Suprapubic skin (tissue), 4 donors: ENCODE measurements around the gene BOK. TPM values are rescaled to one million over a fixed set of nuclear protein-coding genes. Genes with fewer than 3 reads are reported as not detected.

ENCODE experiments used
- DNase-seq, 2 donors: peaks; one replicate each; pipeline ENCODE4 v3.0.0-alpha.2; 2019; ENCODE audit warnings: low spot score in 2 of 2
- H3K27ac ChIP-seq: fragments of 200-600 bp; sonication (generic); one replicate; pipeline ENCODE4 v1.5.1; 2019
- H3K27me3 ChIP-seq: fragments of 200-600 bp; sonication (generic); one replicate; pipeline ENCODE4 v1.5.1; 2019
- H3K36me3 ChIP-seq: fragments of 200-600 bp; sonication (generic); one replicate; pipeline ENCODE4 v1.5.1; 2019
- H3K4me1 ChIP-seq: fragments of 200-600 bp; sonication (generic); one replicate; pipeline ENCODE4 v1.5.1; 2019
- H3K4me3 ChIP-seq: fragments of 200-600 bp; sonication (generic); one replicate; pipeline ENCODE4 v1.5.1; 2019; ENCODE audit warnings: mild to moderate bottlenecking
- H3K9me3 ChIP-seq: fragments of 200-600 bp; sonication (generic); one replicate; pipeline ENCODE4 v1.5.1; 2019
- EP300 ChIP-seq: sonication (generic); formaldehyde crosslinking; IDR thresholded peaks from one replicate; pipeline ENCODE4 v1.6.1; 2017; ENCODE audit warnings: antibody characterized with exemption
- POLR2A ChIP-seq, 2 donors: fragments of 450-650 bp; IDR thresholded peaks; one replicate each; pipeline ENCODE4 v1.6.1; 2017; ENCODE audit warnings: antibody characterized with exemption in 2 of 2, mild to moderate bottlenecking in 2 of 2, moderate library complexity in 2 of 2
- POLR2AphosphoS5 ChIP-seq, 3 donors: sonication (generic); formaldehyde crosslinking; IDR thresholded peaks; one replicate each; pipeline ENCODE4 v1.6.1; 2017; ENCODE audit warnings: antibody characterized with exemption in 3 of 3
- WGBS: methylation state at CpG from one replicate; pipeline ENCODE4 v1.1.5; 2018; 5-methylcytosine and 5-hydroxymethylcytosine counted together
- total RNA-seq, 4 donors: library from RNA; depleted of rRNA; stranded (reverse); fragments of >200 nt; gene quantifications; one replicate each; pipeline ENCODE4 v1.1.0, GENCODE V29; 2016
- TF ChIP-seq, protein P1 (sequence below), 2 donors: fragments of 200-600 bp in 1 of 2; fragments of 450-650 bp in 1 of 2; sonication (generic) in 1 of 2; IDR thresholded peaks; one replicate each; pipeline ENCODE4 v1.5.1; 2016 to 2019; ENCODE audit warnings: antibody characterized with exemption in 2 of 2, mild to moderate bottlenecking in 1 of 2, moderate library complexity in 1 of 2

BOK gene
- total RNA-seq, 4 donors from 2014 or later = 32.4 to 61.6 (median 60.5) TPM

DNA sequence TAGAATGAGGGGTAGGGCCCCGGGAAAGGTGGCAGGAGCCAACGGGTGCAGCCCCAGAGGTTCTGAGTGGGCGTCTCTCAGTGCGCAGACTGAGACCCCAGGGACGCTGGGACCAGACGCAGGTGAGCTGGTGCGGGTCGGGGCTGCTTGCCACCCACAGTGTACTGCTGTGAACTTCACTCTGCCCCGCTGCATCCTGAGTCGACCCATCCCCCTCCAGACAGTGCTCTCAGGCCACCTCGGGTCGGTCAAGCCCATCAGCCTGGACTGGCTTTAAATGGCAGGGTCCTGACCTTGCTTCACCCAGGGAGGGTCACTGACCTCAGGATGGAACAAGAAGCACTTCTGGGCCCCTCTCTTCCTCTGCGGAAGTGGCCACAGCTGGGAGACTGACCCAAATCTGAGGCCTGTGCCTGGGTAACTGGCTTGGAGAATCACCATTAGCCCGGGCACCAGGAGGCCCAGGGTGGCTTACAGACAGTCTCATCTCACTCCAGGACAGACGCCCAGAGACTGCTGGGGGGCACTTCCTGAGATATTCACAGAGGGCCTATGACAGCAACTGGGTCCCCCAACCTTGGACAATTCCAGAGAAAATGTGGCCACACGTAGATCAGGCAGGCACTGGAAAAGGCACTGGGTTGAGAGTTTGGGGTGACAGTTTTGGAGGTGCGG lies 23.7 kb upstream of the BOK start:
- DNase-seq = no peak
- Histone ChIP-seq H3K9me3 (no peaks in the 10 kb centered on the region), H3K27ac (no peak overlapping the region), H3K36me3 (no peaks in the 10 kb centered on the region), H3K4me1 (no peaks in the 10 kb centered on the region), H3K4me3 (no peak overlapping the region), H3K27me3 (peaks cover 5% of the 10 kb centered on the region)
- WGBS = 82% methylated on average over 12 of the region's 17 CpGs
- TF ChIP-seq POLR2A (IDR thresholded peaks at IDR 0.05) (no peak), POLR2AphosphoS5 (IDR thresholded peaks at IDR 0.05) (no peak), EP300 (no peak)
- TF ChIP-seq, protein P1, sequence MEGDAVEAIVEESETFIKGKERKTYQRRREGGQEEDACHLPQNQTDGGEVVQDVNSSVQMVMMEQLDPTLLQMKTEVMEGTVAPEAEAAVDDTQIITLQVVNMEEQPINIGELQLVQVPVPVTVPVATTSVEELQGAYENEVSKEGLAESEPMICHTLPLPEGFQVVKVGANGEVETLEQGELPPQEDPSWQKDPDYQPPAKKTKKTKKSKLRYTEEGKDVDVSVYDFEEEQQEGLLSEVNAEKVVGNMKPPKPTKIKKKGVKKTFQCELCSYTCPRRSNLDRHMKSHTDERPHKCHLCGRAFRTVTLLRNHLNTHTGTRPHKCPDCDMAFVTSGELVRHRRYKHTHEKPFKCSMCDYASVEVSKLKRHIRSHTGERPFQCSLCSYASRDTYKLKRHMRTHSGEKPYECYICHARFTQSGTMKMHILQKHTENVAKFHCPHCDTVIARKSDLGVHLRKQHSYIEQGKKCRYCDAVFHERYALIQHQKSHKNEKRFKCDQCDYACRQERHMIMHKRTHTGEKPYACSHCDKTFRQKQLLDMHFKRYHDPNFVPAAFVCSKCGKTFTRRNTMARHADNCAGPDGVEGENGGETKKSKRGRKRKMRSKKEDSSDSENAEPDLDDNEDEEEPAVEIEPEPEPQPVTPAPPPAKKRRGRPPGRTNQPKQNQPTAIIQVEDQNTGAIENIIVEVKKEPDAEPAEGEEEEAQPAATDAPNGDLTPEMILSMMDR (IDR thresholded peaks at IDR 0.05) = no peak

DNA sequence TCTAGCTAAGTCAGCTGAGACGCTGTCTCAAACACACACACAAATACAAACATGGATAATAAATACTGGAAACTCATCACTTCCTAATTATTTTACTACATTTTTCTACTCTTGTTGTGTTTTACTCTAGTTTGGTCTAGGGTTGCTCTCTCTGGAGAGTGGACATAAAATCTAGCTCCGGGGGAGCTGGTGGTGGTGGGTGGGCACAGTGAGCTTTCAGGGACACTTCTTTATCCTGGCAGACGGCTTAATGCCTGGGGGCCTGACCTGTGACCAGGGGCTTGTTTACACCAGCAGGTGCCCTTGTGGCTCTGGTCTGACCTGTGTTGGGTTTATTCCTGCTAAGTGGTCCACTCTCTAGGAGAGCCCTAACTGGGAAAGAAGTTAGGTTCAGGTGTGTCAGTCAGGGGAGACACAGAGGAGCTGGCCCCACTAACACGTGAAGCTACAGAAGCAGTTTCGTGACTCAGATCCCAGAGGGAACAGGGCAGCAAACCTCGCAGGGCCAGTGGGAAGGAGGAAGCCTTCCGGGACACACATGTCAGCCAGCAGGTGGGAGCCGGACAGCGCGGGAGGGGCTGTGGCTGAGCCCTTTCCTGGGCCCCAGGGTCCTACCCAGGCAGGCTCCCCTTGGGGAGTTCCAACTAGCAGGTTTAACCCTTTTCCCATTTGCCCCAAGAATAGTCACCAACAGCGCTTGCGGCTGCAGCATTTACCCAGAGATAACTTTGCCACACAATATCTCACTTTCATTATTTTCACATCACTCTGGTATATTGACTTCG lies 22.5 kb upstream of the BOK start:
- Histone ChIP-seq H3K4me1 (peaks cover 11% of the 10 kb centered on the region), H3K4me3 (no peak overlapping the region), H3K27me3 (peaks cover under 1% of the 10 kb centered on the region), H3K9me3 (no peaks in the 10 kb centered on the region), H3K27ac (no peak overlapping the region), H3K36me3 (no peaks in the 10 kb centered on the region)
- TF ChIP-seq POLR2AphosphoS5 (IDR thresholded peaks at IDR 0.05) (no peak), POLR2A (IDR thresholded peaks at IDR 0.05) (no peak), EP300 (no peak)
- TF ChIP-seq, protein P1 (IDR thresholded peaks at IDR 0.05) = no peak
- DNase-seq = no peak
- 59% methylated on average over 13 of the region's 13 CpGs for WGBS

DNA sequence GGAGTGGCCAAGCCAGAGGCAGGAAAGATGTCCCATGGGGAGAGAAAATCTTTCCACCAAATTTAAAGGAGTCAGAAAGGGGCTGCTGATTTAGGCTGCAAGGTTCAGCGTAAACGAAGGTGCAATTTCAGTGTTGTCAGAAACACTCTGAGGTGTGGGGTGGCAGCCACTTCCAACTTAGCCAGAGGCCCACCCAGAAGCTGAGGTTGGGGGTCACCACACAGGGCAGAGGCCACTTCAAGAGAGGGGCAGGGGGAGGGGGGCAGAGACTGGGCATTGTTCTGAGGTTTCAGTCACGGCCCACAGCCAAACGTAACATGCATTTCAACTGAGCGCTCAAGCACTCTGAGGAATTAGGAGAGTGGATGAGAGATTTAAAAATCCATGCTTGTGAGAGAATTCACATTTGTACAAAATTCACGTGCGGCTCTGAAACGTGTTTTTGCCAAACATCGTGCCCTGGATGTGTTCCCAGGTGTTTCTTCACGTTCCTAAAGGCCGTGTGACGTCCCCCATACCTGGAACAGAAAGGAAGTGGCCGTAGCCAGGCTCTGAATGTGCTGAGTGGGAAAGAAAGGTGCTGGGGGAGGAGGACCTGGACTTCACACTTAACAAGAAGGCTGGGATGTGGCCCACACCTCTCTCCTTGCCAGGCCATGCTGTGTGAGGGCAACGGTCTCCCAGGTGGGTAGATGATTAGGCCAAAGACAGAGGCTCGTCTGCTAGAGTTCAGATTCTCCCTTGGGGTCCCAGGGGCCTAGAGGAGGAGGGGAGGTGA lies 19.5 kb upstream of the BOK start:
- no peak for DNase-seq
- Histone ChIP-seq H3K27me3 (peaks cover 8% of the 10 kb centered on the region), H3K27ac (no peak overlapping the region), H3K4me3 (no peak overlapping the region), H3K36me3 (no peaks in the 10 kb centered on the region), H3K4me1 (peaks cover 20% of the 10 kb centered on the region), H3K9me3 (no peaks in the 10 kb centered on the region)
- 91% methylated on average over 15 of the region's 15 CpGs for WGBS
- no peak for TF ChIP-seq EP300
- TF ChIP-seq POLR2A (IDR thresholded peaks at IDR 0.05) = no peak
- TF ChIP-seq, protein P1 (IDR thresholded peaks at IDR 0.05) = no peak
- TF ChIP-seq POLR2AphosphoS5 (IDR thresholded peaks at IDR 0.05) = no peak

DNA sequence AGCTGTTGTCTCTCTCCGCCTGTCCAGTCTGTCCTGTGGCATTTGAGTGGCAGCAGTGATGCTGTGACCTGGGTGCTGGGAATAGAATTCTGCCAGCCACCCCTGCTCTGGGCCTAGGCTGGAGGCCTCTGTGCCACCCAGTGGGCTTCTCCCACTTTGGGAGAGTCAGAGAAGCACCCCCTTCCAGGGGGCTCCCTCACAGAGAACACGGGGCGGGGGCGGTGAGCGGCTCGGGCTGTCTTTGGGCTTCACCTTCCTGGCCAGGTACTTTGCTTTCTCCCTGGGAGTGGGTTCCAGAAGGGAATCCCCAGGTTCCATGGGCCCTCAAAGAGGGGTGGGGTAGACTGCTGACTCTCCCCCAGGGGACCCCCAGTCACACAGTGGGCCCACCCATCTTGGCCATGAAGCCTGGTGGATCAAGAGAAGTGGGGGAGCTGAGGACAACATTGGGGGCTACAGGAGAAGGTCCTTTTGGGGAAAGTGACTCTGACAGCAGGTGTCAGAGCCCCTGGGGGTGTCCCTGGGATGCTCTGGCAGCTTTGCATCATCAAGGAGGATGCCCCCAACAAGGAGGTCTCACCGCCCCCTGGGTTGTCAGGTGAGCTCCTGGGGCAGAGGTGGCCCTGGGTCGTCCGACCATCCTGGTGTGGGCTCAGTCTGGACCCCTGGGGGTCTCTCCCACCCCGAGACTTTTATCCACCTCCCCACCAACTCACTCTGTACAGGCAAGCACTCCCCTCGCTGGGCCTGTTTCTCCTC lies 18.8 kb upstream of the BOK start:
- DNase-seq = no peak
- Histone ChIP-seq H3K4me3 (no peak overlapping the region), H3K36me3 (no peaks in the 10 kb centered on the region), H3K4me1 (peaks cover 20% of the 10 kb centered on the region), H3K9me3 (no peaks in the 10 kb centered on the region), H3K27me3 (peaks cover 8% of the 10 kb centered on the region), H3K27ac (no peak overlapping the region)
- 94% methylated on average over 9 of the region's 11 CpGs for WGBS
- no peak for TF ChIP-seq EP300
- TF ChIP-seq, protein P1 (IDR thresholded peaks at IDR 0.05) = no peak
- no peak for TF ChIP-seq POLR2A (IDR thresholded peaks at IDR 0.05)
- TF ChIP-seq POLR2AphosphoS5 (IDR thresholded peaks at IDR 0.05) = no peak
